ENCODE measurements around the gene DERL3.
A peak's percentile ranks its signal among the peaks of the same experiment; 100 is the strongest.
"Not testable (repeated sequence)": the region's sequence is repeated elsewhere in the genome, so short reads cannot be mapped to it uniquely, and the experiment has no call there.

The DERL3 gene

GRCh38 chr22:23868580-23868979 lies 29.8 kb upstream of the DERL3 start:
- H2BK12ac ChIP-seq (ENCODE audit: low read length) = no peak overlapping the region
- H3K9me3 ChIP-seq (replicated peaks in 1 of 2; ENCODE audit: control insufficient read depth in 2 of 2, insufficient read depth in 1 of 2, low read depth in 1 of 2, low read length in 2 of 2) = peaks cover 2 to 4% of the 10 kb centered on the region in 2 donors
- no peak overlapping the region for H3K9ac ChIP-seq (ENCODE audit: low read depth, low read length, poor library complexity)
- H2AFZ ChIP-seq (ENCODE audit: low read length) = no peak overlapping the region
- peaks cover 5 to 60% of the 10 kb centered on the region in 2 donors for H3K36me3 ChIP-seq (replicated peaks in 1 of 2; ENCODE audit: control insufficient read depth in 2 of 2, insufficient read depth in 2 of 2, low read length in 2 of 2)
- no peak overlapping the region for H3K23ac ChIP-seq (ENCODE audit: low read depth, low read length, poor library complexity)
- WGBS, 2 donors (ENCODE audit: extremely low coverage in 2 of 2, insufficient read length in 2 of 2, insufficient replicate concordance in 1 of 2) = no CpG with 5 or more reads among the region's 4 CpGs
- no peaks in the 10 kb centered on the region for H3K27me3 ChIP-seq (ENCODE audit: control insufficient read depth in 3 of 3, insufficient read depth in 3 of 3, low read depth in 1 of 3, low read length in 3 of 3)
- H3K79me1 ChIP-seq (ENCODE audit: low read depth, low read length) = no peaks in the 10 kb centered on the region
- H2BK5ac ChIP-seq (ENCODE audit: low read length) = no peak overlapping the region
- H3K14ac ChIP-seq (ENCODE audit: low read length) = no peak overlapping the region
- H3K4me1 ChIP-seq (ENCODE audit: control insufficient read depth in 2 of 2, insufficient read depth in 1 of 2, low read depth in 1 of 2, low read length in 2 of 2) = no peaks in the 10 kb centered on the region
- peak overlapping the region in 1 of 2 donors; percentile 14 for H3K4me3 ChIP-seq (ENCODE audit: low read length in 2 of 2)
- no peak overlapping the region for H3K27ac ChIP-seq (replicated peaks; ENCODE audit: low read length)
- no peak overlapping the region for H2BK15ac ChIP-seq (ENCODE audit: low read length)
- H3K4ac ChIP-seq (ENCODE audit: low read length) = no peak overlapping the region
- H2AK5ac ChIP-seq (ENCODE audit: low read depth, low read length) = no peak overlapping the region
- no peak overlapping the region for H4K91ac ChIP-seq (ENCODE audit: low read depth, low read length, poor library complexity)
- H3K4me2 ChIP-seq (ENCODE audit: insufficient read depth, low read length, poor library complexity, severe bottlenecking) = no peak overlapping the region
- no peak overlapping the region for H2BK120ac ChIP-seq (ENCODE audit: low read depth, low read length)
- H3K18ac ChIP-seq (ENCODE audit: low read length) = no peak overlapping the region
- DNase-seq (ENCODE audit: low spot score) = no peak
- no peak overlapping the region for H4K8ac ChIP-seq (ENCODE audit: low read depth, low read length)

- H3K4me1 ChIP-seq (ENCODE audit: control insufficient read depth in 2 of 2, insufficient read depth in 1 of 2, low read depth in 1 of 2, low read length in 2 of 2); H2BK120ac ChIP-seq (ENCODE audit: low read depth, low read length); H3K4me3 ChIP-seq (ENCODE audit: low read length in 2 of 2); DNase-seq (ENCODE audit: low spot score); H2BK15ac ChIP-seq (ENCODE audit: low read length); H3K14ac ChIP-seq (ENCODE audit: low read length); H3K18ac ChIP-seq (ENCODE audit: low read length); H3K9ac ChIP-seq (ENCODE audit: low read depth, low read length, poor library complexity); H2BK5ac ChIP-seq (ENCODE audit: low read length); H3K4me2 ChIP-seq (ENCODE audit: insufficient read depth, low read length, poor library complexity, severe bottlenecking); H3K23ac ChIP-seq (ENCODE audit: low read depth, low read length, poor library complexity); H4K8ac ChIP-seq (ENCODE audit: low read depth, low read length); H2BK12ac ChIP-seq (ENCODE audit: low read length); H3K4ac ChIP-seq (ENCODE audit: low read length); H3K27ac ChIP-seq (replicated peaks; ENCODE audit: low read length); H3K27me3 ChIP-seq (ENCODE audit: control insufficient read depth in 3 of 3, insufficient read depth in 3 of 3, low read depth in 1 of 3, low read length in 3 of 3); H3K9me3 ChIP-seq (replicated peaks in 1 of 2; ENCODE audit: control insufficient read depth in 2 of 2, insufficient read depth in 1 of 2, low read depth in 1 of 2, low read length in 2 of 2); H2AFZ ChIP-seq (ENCODE audit: low read length); H4K91ac ChIP-seq (ENCODE audit: low read depth, low read length, poor library complexity); H2AK5ac ChIP-seq (ENCODE audit: low read depth, low read length); H3K79me1 ChIP-seq (ENCODE audit: low read depth, low read length): not testable (repeated sequence)
- WGBS, 2 donors (ENCODE audit: extremely low coverage in 2 of 2, insufficient read length in 2 of 2, insufficient replicate concordance in 1 of 2) = no CpG with 5 or more reads among the region's 11 CpGs
- H3K36me3 ChIP-seq (replicated peaks in 1 of 2; ENCODE audit: control insufficient read depth in 2 of 2, insufficient read depth in 2 of 2, low read length in 2 of 2) = peaks cover 4 to 48% of the 10 kb centered on the region in 2 donors
Observed at GRCh38 chr22:23864499-23865154, 25.8 kb upstream of the DERL3 start.

GRCh38 chr22:23862103-23862502 lies 23.3 kb upstream of the DERL3 start:
- DNase-seq (ENCODE audit: low spot score) = no peak
- no CpG with 5 or more reads among the region's 3 CpGs for WGBS, 2 donors (ENCODE audit: extremely low coverage in 2 of 2, insufficient read length in 2 of 2, insufficient replicate concordance in 1 of 2)

GRCh38 chr22:23860187-23860586 lies 21.4 kb upstream of the DERL3 start:
- H2BK5ac ChIP-seq (ENCODE audit: low read length); H3K18ac ChIP-seq (ENCODE audit: low read length); H3K4me1 ChIP-seq (ENCODE audit: control insufficient read depth in 2 of 2, insufficient read depth in 1 of 2, low read depth in 1 of 2, low read length in 2 of 2); H4K8ac ChIP-seq (ENCODE audit: low read depth, low read length); H2BK120ac ChIP-seq (ENCODE audit: low read depth, low read length); H4K91ac ChIP-seq (ENCODE audit: low read depth, low read length, poor library complexity); H2BK15ac ChIP-seq (ENCODE audit: low read length); H3K4me3 ChIP-seq (ENCODE audit: low read length in 2 of 2); H3K9me3 ChIP-seq (replicated peaks in 1 of 2; ENCODE audit: control insufficient read depth in 2 of 2, insufficient read depth in 1 of 2, low read depth in 1 of 2, low read length in 2 of 2); H2BK12ac ChIP-seq (ENCODE audit: low read length); H3K9ac ChIP-seq (ENCODE audit: low read depth, low read length, poor library complexity); H3K4ac ChIP-seq (ENCODE audit: low read length); H2AK5ac ChIP-seq (ENCODE audit: low read depth, low read length); H3K23ac ChIP-seq (ENCODE audit: low read depth, low read length, poor library complexity); DNase-seq (ENCODE audit: low spot score); H3K27ac ChIP-seq (replicated peaks; ENCODE audit: low read length); H2AFZ ChIP-seq (ENCODE audit: low read length); H3K4me2 ChIP-seq (ENCODE audit: insufficient read depth, low read length, poor library complexity, severe bottlenecking); H3K79me1 ChIP-seq (ENCODE audit: low read depth, low read length); H3K27me3 ChIP-seq (ENCODE audit: control insufficient read depth in 3 of 3, insufficient read depth in 3 of 3, low read depth in 1 of 3, low read length in 3 of 3); H3K14ac ChIP-seq (ENCODE audit: low read length): not testable (repeated sequence)
- peaks cover 0 to 11% of the 10 kb centered on the region in 2 donors for H3K36me3 ChIP-seq (replicated peaks in 1 of 2; ENCODE audit: control insufficient read depth in 2 of 2, insufficient read depth in 2 of 2, low read length in 2 of 2)
- no CpG with 5 or more reads among the region's 8 CpGs for WGBS, 2 donors (ENCODE audit: extremely low coverage in 2 of 2, insufficient read length in 2 of 2, insufficient replicate concordance in 1 of 2)

More at GRCh38 chr22:23862103-23862502, 23.3 kb upstream of the DERL3 start:
- H3K9me3 ChIP-seq (replicated peaks in 1 of 2; ENCODE audit: control insufficient read depth in 2 of 2, insufficient read depth in 1 of 2, low read depth in 1 of 2, low read length in 2 of 2) = no peaks in the 10 kb centered on the region
- no peak overlapping the region for H4K91ac ChIP-seq (ENCODE audit: low read depth, low read length, poor library complexity)
- no peak overlapping the region for H3K23ac ChIP-seq (ENCODE audit: low read depth, low read length, poor library complexity)
- no peak overlapping the region for H3K14ac ChIP-seq (ENCODE audit: low read length)
- H3K27me3 ChIP-seq (ENCODE audit: control insufficient read depth in 3 of 3, insufficient read depth in 3 of 3, low read depth in 1 of 3, low read length in 3 of 3) = no peaks in the 10 kb centered on the region
- no peak overlapping the region for H2AK5ac ChIP-seq (ENCODE audit: low read depth, low read length)
- H2BK15ac ChIP-seq (ENCODE audit: low read length) = no peak overlapping the region
- no peak overlapping the region for H2BK12ac ChIP-seq (ENCODE audit: low read length)
- no peak overlapping the region for H3K18ac ChIP-seq (ENCODE audit: low read length)
- no peak overlapping the region for H3K9ac ChIP-seq (ENCODE audit: low read depth, low read length, poor library complexity)
- H3K27ac ChIP-seq (replicated peaks; ENCODE audit: low read length) = no peak overlapping the region
- H2AFZ ChIP-seq (ENCODE audit: low read length) = no peak overlapping the region
- no peak overlapping the region for H3K4me3 ChIP-seq (ENCODE audit: low read length in 2 of 2)
- peaks cover 0 to 24% of the 10 kb centered on the region in 2 donors for H3K36me3 ChIP-seq (replicated peaks in 1 of 2; ENCODE audit: control insufficient read depth in 2 of 2, insufficient read depth in 2 of 2, low read length in 2 of 2)
- H2BK5ac ChIP-seq (ENCODE audit: low read length) = no peak overlapping the region
- H3K4me2 ChIP-seq (ENCODE audit: insufficient read depth, low read length, poor library complexity, severe bottlenecking) = no peak overlapping the region
- H4K8ac ChIP-seq (ENCODE audit: low read depth, low read length) = no peak overlapping the region
- H3K79me1 ChIP-seq (ENCODE audit: low read depth, low read length) = no peaks in the 10 kb centered on the region
- H2BK120ac ChIP-seq (ENCODE audit: low read depth, low read length) = no peak overlapping the region
- H3K4ac ChIP-seq (ENCODE audit: low read length) = no peak overlapping the region
- H3K4me1 ChIP-seq (ENCODE audit: control insufficient read depth in 2 of 2, insufficient read depth in 1 of 2, low read depth in 1 of 2, low read length in 2 of 2) = peaks cover 0 to 4% of the 10 kb centered on the region in 2 donors

Data from neuronal stem cell (in vitro differentiated cells).